ENCODE data around the gene SPPL2B. TPM values are rescaled to one million over a fixed set of nuclear protein-coding genes. Genes with fewer than 3 reads are reported as not detected.
A peak's percentile ranks its signal among the peaks of the same experiment; 100 is the strongest.

SPPL2B gene
- total RNA-seq, 1 experiment from 2014 or later: 56.0 TPM

DNA sequence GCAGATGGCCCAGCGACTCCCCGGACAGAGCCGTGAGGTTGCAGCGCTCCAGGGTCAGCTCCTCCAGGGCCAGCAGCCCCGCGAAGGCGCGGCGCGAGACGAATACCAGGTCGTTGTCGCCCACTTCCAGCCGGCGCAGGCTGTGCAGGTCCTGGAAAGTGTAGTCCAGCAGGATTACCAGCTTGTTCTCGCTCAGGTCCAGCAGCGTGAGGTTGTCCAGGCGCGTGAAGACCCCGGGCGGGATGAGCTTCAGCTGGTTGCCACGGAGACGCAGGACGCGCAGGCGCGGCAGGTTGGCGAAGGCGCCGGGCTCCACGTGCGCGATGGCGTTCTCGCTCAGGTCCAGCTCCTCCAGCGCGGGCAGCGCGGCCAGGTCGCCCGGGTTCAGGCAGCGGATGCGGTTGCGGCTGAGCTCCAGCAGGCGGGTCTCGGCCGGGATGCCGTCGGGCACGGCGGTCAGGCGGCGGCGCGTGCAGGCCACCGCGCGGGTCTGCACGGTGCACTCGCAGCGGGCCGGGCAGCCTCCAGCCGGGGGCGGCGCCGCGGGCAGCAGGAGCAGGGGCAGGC lies 37.2 kb upstream of the SPPL2B start:
- peak; percentile 13 for DNase-seq
- no peak overlapping the region for H3K27ac Mint-ChIP-seq (ENCODE audit: unreplicated experiment)
- intact Hi-C loops (cut with micrococcal nuclease; ENCODE audit: unreplicated experiment): no loop called here
- no TSS peak for BruUV-seq (replicated peaks)
- TF ChIP-seq, protein P1, sequence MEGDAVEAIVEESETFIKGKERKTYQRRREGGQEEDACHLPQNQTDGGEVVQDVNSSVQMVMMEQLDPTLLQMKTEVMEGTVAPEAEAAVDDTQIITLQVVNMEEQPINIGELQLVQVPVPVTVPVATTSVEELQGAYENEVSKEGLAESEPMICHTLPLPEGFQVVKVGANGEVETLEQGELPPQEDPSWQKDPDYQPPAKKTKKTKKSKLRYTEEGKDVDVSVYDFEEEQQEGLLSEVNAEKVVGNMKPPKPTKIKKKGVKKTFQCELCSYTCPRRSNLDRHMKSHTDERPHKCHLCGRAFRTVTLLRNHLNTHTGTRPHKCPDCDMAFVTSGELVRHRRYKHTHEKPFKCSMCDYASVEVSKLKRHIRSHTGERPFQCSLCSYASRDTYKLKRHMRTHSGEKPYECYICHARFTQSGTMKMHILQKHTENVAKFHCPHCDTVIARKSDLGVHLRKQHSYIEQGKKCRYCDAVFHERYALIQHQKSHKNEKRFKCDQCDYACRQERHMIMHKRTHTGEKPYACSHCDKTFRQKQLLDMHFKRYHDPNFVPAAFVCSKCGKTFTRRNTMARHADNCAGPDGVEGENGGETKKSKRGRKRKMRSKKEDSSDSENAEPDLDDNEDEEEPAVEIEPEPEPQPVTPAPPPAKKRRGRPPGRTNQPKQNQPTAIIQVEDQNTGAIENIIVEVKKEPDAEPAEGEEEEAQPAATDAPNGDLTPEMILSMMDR (IDR thresholded peaks at IDR 0.05; ENCODE audit: unreplicated experiment): no peak
- no peaks in the 10 kb centered on the region for H3K9me3 Mint-ChIP-seq (ENCODE audit: low read depth, unreplicated experiment)
- H3K4me1 Mint-ChIP-seq (ENCODE audit: low read depth, unreplicated experiment): no peaks in the 10 kb centered on the region
- H3K4me3 Mint-ChIP-seq (ENCODE audit: low read depth, unreplicated experiment): no peak overlapping the region
- CTCF ChIA-PET: no interaction called here
- peaks cover 10% of the 10 kb centered on the region for H3K36me3 Mint-ChIP-seq (ENCODE audit: insufficient read depth, unreplicated experiment)
- peaks cover 62% of the 10 kb centered on the region for H3K27me3 Mint-ChIP-seq (ENCODE audit: unreplicated experiment)

DNA sequence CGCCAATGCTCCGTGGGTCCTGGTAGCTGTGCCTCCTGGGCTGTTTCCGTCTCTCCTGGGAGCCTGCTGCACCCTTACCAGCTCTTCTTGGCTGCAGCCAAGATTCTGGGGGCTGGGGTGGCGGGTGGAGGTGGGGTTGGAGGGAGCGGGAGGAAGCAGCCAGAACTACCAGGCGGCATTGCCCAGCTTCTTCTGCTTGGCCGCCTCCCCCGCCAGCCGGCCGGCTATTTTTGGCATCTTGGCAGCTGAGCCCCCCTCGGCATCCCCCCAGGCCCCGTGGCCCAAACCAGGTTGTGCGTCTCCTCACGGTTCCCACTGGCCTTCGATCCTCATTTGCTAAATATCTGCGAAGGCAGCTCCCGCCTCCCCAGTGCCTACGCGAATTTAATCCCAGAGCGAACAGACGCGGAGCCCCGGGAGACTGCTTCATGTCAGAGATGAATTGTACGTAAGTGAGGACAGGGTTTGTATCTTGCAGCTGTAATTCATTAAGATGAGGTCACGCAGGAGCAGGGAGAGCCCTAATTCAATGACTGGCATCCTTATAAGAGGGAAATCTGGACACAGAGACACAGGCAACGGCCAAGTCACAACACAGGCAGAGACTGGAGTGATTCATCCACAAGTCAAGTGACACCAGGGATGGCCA lies 33.7 kb upstream of the SPPL2B start:
- no peak overlapping the region for H3K27ac Mint-ChIP-seq (ENCODE audit: unreplicated experiment)
- H3K4me1 Mint-ChIP-seq (ENCODE audit: low read depth, unreplicated experiment): no peaks in the 10 kb centered on the region
- CTCF ChIA-PET: no interaction called here
- peaks cover 39% of the 10 kb centered on the region for H3K27me3 Mint-ChIP-seq (ENCODE audit: unreplicated experiment)
- BruUV-seq (replicated peaks): no TSS peak
- intact Hi-C loops (cut with micrococcal nuclease; ENCODE audit: unreplicated experiment): no loop called here
- TF ChIP-seq, protein P1 (IDR thresholded peaks at IDR 0.05; ENCODE audit: unreplicated experiment): no peak
- H3K9me3 Mint-ChIP-seq (ENCODE audit: low read depth, unreplicated experiment): no peaks in the 10 kb centered on the region
- no peak for DNase-seq
- H3K36me3 Mint-ChIP-seq (ENCODE audit: insufficient read depth, unreplicated experiment): no peaks in the 10 kb centered on the region
- H3K4me3 Mint-ChIP-seq (ENCODE audit: low read depth, unreplicated experiment): no peak overlapping the region

DNA sequence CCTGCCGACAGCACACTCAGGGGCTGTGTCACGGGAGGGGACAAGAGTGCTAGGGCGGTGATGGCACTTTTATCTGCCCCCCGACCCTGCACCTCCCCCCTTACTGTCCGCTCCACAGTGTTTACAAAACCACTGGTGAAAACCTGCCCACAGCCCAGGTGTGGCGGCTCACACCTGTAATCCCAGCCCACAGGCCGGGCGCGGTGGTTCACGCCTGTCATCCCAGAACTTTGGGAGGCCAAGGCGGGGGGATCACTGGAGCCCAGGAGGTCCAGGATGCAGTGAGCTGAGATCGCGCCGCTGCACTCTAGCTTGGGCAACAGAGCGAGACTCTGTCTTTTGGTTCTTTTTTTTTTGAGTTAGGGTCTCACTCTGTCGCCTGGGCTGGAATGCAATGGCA lies 32.3 kb upstream of the SPPL2B start:
- Mint-ChIP-seq H3K4me3 (ENCODE audit: low read depth, unreplicated experiment) (no peak overlapping the region), H3K27ac (ENCODE audit: unreplicated experiment) (no peak overlapping the region), H3K9me3 (ENCODE audit: low read depth, unreplicated experiment) (no peaks in the 10 kb centered on the region), H3K36me3 (ENCODE audit: insufficient read depth, unreplicated experiment) (no peaks in the 10 kb centered on the region), H3K27me3 (ENCODE audit: unreplicated experiment) (peaks cover 44% of the 10 kb centered on the region), H3K4me1 (ENCODE audit: low read depth, unreplicated experiment) (no peaks in the 10 kb centered on the region)
- DNase-seq: no peak
- CTCF ChIA-PET: no interaction called here
- BruUV-seq (replicated peaks): no TSS peak
- intact Hi-C loops (cut with micrococcal nuclease; ENCODE audit: unreplicated experiment): no loop called here
- TF ChIP-seq, protein P1 (IDR thresholded peaks at IDR 0.05; ENCODE audit: unreplicated experiment): no peak

DNA sequence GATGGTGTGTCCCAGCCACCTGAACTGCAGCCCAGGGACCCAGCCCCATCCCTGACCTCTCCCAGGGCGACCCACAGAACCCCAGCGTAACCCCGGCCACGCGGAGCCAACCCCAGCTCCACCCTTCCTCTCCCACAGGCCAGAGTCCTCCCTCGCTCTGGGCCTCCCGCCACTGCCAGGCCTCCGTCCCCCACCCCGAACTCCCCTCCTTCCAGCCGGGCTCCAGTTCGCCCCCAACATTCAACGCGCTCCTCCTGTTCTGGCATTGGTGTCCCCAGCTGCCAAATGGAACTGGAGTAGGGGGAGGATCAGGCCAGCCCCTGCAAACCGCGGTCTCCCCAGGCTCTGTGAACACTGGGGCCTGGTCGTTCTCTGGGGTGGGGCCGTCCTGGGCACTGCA lies 28.0 kb upstream of the SPPL2B start:
- Mint-ChIP-seq H3K27ac (ENCODE audit: unreplicated experiment) (no peak overlapping the region), H3K4me3 (ENCODE audit: low read depth, unreplicated experiment) (no peak overlapping the region), H3K4me1 (ENCODE audit: low read depth, unreplicated experiment) (no peaks in the 10 kb centered on the region), H3K36me3 (ENCODE audit: insufficient read depth, unreplicated experiment) (no peaks in the 10 kb centered on the region), H3K27me3 (ENCODE audit: unreplicated experiment) (peaks cover 48% of the 10 kb centered on the region), H3K9me3 (ENCODE audit: low read depth, unreplicated experiment) (no peaks in the 10 kb centered on the region)
- CTCF ChIA-PET: interaction anchor here (0.6 kb wide), 1 partner anchor 160 kb away, joined by 3 read pairs; no protein-coding TSS in a partner anchor
- TF ChIP-seq, protein P1 (IDR thresholded peaks at IDR 0.05; ENCODE audit: unreplicated experiment): no peak
- intact Hi-C loops (cut with micrococcal nuclease; ENCODE audit: unreplicated experiment): no loop called here
- no peak for DNase-seq
- BruUV-seq (replicated peaks): no TSS peak
